ENCODE results near the gene PRL.

The PRL gene

DNA sequence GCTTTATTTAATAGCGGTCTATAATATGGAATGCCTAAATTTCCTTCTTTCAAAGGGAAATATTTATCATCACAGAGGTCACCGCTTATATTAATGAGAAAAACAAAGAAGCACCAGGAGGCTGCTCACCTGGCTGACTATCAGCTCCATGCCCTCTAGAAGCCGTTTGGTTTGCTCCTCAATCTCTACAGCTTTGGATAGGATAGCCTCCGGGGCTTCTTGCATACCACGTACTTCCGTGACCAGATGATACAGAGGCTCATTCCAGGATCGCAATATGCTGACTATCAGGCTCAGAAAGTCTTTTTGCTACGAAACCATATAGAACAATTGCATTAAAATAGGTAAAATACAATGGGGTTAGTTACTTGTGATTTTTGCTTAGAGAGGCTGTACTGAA, 6.8 kb downstream of the PRL start:
- no peak for DNase-seq

DNA sequence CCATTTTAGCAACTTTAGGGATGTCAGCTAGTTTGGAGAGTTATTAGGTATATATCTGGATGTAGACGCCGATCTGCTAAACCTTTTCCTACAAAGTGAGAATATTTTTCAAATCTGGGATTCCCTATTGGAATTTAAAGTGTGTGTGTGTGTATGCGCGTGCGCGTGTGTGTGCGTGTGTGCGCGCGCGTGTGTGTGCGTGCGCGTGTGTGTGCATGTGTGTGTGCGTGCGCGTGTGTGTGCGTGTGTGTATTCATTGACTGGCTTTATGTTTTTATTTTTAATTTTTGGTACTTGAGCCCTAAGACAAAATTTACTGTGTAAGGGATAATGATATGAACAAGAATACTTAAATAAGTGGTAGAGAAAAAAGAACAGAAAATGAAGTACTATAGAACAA, 8.1 kb downstream of the PRL start:
- DNase-seq: no peak

DNA sequence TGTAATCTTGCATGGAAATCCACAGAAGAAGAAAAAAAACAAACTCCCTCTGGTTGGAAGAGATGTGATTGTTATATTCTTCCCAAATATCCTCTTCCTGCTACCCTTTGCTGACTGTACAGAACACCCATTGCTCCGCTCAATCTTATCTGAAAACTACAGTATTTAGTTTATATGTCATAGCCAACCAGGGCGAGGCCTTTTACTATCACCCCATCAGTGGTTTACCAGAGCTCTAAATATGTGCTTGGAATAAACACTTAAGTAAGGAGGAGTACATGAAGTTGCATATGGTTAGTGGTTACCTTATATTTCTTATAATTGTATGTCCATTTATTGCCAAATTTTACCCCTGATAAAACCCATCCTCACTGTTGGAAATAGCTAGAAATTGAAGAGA, 12.2 kb downstream of the PRL start:
- no peak for DNase-seq

DNA sequence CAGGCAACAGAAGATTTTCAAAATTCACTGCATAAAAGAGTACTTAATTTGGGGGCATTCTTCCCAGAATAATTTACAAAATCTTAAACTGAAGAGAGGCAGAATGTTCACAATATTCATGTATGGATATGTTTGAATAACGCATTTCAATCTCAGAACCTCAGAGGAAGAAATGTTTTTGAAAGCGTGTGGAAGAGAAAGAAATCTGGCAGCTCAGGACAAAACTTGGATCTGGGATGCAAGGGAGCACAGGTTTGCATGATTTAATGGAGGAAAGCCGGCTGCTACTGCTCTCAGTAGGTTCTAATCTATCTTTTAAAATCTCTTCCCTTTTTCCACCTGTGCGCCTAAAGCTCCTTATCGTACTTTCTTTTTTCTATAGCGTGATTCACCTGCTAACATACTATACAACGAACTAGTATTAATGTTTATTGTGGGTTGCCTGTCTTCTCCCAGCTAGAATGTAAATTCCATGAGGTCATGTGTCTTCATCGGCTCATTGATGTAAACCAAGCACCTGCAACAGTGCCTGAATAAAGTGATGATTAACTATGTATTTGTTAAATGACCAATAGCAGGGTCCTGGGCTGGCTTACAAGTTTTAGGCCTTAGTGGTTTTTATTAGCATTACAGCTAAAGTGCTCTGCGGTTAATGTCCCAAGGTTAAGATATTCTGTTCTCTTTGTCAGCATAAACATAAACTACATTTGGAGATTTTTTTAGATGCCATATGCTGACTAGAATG, 15.3 kb downstream of the PRL start:
- DNase-seq: no peak

DNA sequence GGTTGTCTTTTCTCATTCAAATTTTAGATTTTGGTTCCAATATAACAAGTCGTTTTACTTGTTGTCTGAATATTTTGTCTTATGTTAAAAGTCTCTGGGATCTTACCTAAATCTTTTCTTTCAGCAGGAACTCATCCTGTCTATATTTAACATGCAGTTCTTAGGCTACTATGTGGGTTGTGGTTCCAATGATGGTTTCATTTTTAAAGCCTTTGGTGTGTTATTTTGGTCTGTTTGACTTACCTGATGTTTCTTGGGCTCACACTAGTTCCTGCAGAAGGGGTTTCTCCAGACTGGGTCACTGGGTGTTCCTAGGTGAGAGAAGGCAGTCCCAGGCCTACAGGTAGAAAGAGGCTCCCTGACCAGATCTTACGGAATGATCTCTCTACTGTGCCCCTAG, 17.4 kb downstream of the PRL start:
- DNase-seq: no peak

DNA sequence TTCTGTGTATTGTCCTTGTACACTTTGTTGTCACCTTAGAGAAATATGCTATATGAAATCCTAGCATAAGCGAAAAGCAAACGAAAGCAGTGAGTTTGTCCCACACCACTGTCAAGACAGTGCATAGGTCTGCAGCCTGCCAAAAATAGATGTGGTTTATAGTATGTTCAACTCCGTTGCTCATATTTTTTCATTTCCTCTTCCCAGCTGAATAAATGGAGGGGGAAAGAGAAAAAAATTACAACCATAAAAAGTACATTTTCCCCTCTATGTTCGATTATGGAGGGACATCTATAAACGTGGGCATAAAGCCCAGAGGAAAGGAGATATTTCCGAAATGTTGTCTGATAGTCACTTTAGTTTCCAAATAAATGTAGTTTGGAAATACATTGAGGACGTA, 25.8 kb downstream of the PRL start:
- no peak for DNase-seq

DNA sequence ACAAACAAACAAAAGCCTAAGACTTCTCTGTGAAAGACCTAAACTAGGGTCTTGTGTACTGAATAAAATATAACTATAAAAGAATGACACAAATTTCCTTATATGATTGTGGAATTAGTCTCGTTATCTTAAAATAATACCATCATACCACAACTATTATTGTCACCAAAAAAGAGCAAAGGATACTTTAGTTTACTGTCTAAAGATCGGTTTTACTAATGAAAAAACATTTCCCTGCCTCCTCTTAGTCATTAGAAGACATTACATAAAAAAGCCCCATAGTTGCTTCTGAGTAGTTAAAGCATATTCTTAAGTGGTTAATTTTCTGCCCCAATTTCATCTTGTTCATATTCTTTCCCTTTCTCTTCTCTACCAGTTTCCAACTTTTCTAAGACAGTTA, 33.1 kb downstream of the PRL start:
- DNase-seq: no peak

DNA sequence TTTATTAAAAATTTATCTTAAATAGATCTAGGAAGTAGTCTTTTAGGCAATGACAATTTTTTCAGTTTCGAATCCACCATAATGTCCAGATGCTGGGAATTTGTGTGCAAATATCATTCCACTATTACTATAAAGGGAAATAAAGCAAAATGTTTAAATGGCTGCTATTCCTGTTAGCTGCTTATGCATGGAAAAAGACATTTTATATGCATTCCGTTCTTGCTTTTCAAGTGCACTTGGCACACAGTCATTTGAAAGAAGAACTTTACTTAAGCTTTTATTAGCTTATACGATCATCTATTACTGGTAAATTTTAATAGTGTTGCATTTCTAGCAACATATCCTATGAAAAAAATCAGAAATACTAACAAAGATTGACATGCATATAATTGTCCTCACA, 42.0 kb downstream of the PRL start:
- DNase-seq: no peak

DNA sequence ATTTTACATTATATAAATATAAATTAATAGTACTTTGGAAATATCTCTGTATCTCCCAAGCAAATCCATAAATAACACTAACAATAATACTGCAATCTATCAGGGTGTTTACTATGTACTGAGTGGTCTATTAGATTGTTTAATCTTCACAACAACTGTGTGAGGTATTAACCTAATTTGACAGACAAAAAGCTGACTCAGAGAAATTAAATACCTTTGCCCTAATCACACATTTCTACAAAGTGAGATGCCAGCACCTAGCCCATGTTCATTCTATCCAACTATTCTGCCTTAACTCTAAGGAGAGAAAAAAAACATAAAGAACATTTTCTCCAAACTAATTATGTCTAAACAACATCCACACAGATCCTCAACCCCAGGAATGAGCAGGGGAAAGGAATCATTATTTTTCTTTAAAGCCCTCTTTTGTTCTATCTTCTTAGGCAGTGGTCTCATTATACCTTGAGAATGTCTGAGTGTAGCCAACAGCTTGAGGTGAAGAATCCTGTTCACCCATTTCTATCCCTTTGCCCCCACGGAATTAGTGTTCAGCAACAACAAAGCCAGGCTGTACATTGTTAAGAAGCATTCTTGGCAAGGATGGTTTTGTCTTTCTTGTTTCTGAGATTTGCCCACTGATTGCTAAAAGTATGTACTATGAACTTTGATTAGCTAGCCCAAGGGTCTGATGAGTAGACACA, 42.7 kb downstream of the PRL start:
- no peak for DNase-seq

DNA sequence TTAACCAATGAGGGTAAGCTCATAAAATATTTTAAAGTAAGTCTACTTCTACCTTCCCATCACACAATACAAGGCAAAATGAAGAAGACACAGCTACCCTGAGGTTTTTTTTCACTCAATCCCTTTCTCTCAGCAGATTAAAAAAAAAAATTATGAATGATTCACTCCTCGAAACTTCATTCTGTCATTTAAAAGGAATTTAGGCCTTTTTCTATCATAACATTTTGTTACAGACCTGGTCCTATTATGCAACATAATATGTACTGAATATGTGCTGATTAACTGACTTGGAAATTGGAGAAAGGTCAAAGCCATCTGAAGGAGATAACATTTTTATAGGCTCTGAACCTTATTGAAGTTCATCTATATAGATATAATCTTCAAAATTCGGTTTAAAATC, 45.5 kb downstream of the PRL start:
- no peak for DNase-seq

DNA sequence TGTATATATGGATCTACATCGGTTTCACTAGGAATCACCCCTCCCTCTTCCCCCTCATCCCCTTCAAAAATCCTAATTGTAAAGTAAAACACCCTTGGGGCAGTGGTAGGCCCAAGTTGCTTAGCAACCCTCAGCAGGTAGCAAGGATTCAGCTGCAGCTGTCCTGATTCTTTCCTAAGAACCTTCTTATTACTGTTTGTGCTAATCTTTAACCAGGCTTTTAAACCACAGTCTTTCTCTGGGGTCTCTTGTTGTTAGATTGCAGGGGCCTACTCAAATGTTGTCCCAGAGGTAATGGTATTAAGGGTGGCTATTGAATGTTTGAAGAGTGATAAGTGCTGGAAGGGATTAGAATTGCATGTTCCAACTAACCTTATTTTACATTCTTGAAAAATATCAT, 46.4 kb downstream of the PRL start:
- DNase-seq: no peak

DNA sequence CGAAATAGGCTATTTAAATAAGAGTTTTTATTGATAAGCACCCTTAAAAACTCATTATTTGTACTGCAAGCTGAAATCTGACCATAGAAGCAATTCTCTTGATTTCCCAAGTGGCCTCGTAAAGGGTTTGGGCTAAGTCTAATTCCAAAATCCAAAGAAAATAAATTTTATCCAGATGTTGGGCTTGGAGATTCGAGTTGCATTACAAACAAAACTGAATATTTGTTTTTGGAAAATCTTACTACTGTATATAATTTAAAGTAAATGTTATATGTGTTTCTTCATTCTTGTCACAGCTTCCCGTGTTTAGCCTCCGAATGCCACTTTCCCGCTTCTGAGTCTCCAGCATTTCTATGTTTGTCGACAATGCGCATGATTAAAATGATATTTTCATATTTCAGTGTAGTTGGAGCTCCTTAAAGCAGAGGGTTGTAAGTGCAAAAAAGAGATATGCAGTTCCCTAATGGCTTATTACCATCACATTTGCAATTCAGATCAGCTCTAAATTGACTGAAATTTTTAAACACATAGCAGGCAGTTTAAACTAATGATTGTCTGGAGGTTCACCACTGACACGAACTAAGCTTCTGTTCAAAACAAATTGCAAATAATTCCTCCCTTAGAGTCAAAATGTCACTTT, 47.0 kb downstream of the PRL start:
- DNase-seq: no peak

DNA sequence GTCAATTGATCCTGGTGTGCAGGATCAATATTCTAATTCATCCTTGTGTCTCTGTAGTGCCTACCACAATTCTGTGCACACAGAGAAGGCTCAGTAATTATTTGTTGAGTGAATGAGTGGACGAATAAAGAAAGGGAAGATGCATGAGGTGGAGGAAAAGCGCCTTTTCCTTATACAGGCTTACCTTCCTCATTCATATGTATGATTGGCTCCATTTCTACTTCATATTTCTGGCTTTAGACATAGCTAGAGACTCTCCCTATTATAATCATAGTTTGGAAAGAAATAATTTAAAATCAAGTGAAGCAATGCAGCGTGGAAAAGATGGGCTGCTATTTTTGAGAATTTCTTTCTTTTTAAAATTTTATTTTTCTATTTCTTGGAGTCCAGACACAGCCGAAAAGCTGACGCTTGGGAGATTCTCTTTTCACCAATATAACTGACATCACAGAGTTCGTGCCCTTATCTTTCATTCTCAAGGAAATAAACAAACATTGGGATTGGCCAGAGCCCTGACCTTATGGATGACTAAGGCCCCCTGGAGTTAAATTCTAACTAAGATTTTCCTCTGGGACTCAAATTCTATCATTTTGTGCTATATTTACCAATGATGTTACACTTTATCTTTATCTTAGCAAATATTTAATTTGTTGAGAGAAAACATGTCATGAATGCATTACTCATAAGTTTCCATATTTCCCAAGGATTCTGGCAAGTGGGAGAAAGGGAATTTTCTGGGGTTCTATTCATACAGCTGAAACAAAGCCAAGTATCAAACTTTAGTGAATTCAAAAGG, 48.1 kb downstream of the PRL start:
- no peak for DNase-seq

DNA sequence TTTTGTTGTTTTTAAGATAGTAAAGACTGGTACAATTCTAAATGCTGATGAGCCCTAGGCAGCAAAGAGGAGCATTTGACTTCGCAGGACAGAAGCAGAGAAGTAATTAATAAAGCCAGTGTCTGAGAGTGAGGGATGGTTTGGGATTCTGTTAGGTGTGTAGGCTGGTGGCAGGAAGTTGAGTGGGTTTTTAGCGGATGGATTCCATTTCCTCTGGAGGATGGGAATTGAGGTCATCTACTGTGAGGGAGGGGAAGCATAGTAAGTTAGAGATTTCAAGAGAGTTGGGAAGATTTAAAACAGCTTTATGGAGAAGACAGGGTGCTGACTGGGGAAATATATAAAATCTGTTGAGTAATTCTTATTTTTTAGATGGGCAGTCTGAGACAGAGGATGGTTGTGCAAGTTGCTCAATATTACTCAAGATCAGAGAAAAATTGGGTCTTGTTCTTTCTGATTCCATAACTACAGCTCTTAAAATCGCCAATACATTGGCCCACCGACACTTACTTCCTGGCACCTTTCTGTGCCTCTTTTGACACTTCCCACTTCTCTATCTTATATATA, 48.8 kb downstream of the PRL start:
- no peak for DNase-seq

DNA sequence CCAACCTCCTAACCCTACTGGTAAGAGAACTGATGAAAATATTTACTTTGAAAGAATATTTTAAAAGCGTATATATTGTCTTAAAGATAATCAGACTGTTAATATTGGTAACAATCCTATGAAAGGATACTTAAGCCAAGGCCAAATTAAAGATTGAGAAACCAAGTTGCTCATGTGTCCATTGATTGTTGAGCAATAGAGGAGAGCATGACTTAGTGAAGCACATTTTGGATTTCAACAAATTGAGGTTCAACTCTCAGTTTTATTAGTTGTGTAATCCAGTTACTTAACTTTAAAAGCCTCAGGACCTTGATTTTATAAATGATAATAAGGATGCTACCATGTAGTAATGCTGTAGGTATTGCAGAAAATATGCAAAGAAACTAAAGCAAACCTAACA, 56.8 kb downstream of the PRL start:
- no peak for DNase-seq

DNA sequence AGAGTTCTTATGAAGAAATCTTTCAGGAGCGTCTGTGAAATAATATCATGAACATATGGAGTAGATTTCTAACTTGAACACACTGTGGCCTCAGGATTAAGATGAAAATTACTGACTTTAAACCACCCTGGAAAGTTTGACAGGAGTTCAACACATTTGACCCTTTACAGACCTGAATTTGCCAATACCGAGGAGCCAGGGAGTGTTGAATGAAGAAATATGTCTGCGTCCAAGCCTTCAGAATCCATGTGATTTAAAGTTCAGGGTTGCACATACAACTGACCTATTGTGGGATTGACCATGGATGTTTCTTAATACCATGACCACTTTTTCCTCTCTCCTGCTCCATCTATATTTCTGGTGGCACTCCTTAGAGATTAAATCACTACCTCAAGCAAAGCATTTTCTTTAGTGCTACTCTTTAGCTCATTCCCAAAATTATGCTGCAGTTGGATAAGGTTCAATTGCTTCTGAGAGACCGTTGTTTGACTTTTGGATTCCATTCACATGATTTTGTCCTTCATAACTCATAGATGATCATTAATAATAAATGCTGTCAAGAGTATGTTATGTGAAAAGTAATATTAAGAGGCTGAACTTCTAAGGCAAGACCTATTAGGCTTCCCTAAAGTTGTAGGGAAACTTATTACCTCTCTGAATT, 57.4 kb downstream of the PRL start:
- no peak for DNase-seq

DNA sequence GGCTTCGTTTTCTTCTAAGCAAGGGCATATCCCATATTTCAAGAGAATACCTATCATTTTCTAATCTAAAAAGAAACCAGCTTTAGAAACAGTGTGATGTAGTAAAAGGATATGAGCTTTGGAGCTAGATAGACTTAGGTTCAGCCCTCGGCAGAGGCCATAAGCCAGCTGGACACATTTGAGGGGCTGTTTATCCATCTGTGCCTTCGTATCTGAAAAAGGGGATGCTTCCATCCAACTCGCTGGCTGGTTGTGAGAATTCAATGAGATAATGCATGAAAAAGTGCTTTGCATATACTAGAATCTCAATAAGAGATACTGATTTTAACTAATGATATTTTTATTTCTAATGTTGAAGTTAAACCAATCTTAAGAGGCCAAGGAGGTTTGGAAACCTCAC, 58.0 kb downstream of the PRL start:
- no peak for DNase-seq

DNA sequence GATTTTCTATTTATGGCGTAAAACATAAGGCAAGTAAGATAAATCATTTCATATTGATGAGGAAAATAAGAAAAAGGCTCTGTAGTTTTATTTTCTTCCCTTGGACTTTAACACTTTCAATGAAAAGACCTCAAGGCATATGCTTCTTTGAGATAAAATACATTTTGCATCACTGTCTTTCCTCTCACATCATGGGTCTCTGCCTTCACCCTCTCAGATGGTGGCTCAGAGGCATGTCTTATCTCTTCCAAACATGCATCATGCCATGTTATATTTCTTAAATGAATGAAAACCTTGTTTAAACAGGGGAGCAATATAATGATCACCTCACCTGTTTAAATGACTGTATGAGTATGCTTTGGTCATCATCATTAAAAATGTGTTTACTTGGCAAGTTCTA, 59.3 kb downstream of the PRL start:
- no peak for DNase-seq
